GM23248 (cell line): ENCODE measurements around the gene TSEN15. TPM values are rescaled to one million over a fixed set of nuclear protein-coding genes. Genes with fewer than 3 reads are reported as not detected.

Experiments
- DNase-seq: peaks from one replicate; pipeline ENCODE4 v3.0.0-alpha.2; 2015
- H2AFZ ChIP-seq: fragments of 200-600 bp; sonication (generic); 2 replicates; pipeline ENCODE4 v1.6.1; 2016; ENCODE audit warnings: antibody characterized with exemption
- H3F3A ChIP-seq: fragments of 200-600 bp; sonication (generic); 2 replicates; pipeline ENCODE4 v1.6.1; 2016; ENCODE audit warnings: mild to moderate bottlenecking, antibody characterized with exemption, mixed run types; ENCODE audit not compliant: insufficient read depth
- H3K27ac ChIP-seq: fragments of 200-600 bp; sonication (generic); 2 replicates; pipeline ENCODE4 v1.5.1; 2016; ENCODE audit warnings: mild to moderate bottlenecking
- H3K27me3 ChIP-seq: fragments of 200-600 bp; sonication (generic); replicated peaks from 2 replicates; pipeline ENCODE4 v1.6.1; 2016; ENCODE audit warnings: mild to moderate bottlenecking; ENCODE audit not compliant: insufficient read depth
- H3K36me3 ChIP-seq: fragments of 200-600 bp; sonication (generic); 2 replicates; pipeline ENCODE4 v1.6.1; 2016; ENCODE audit warnings: low read depth, mild to moderate bottlenecking
- H3K4me1 ChIP-seq: fragments of 200-600 bp; sonication (generic); 2 replicates; pipeline ENCODE4 v1.6.1; 2016; ENCODE audit warnings: mild to moderate bottlenecking; ENCODE audit not compliant: insufficient read depth
- H3K4me2 ChIP-seq: fragments of 200-600 bp; sonication (generic); one replicate; pipeline ENCODE4 v1.6.1; 2016; ENCODE audit warnings: mild to moderate bottlenecking; ENCODE audit not compliant: unreplicated experiment
- H3K4me3 ChIP-seq: fragments of 200-600 bp; sonication (generic); 2 replicates; pipeline ENCODE4 v1.5.1; 2016; ENCODE audit warnings: mild to moderate bottlenecking
- H3K79me2 ChIP-seq: fragments of 200-600 bp; sonication (generic); 2 replicates; pipeline ENCODE4 v1.6.1; 2016; ENCODE audit warnings: mild to moderate bottlenecking; ENCODE audit not compliant: insufficient read depth
- H3K9ac ChIP-seq: fragments of 200-600 bp; sonication (generic); 2 replicates; pipeline ENCODE4 v1.6.1; 2016; ENCODE audit warnings: mild to moderate bottlenecking
- H3K9me2 ChIP-seq: fragments of 200-600 bp; sonication (generic); 2 replicates; pipeline ENCODE4 v1.6.1; 2016; ENCODE audit warnings: mixed run types, mild to moderate bottlenecking, moderate library complexity; ENCODE audit not compliant: insufficient read depth
- H3K9me3 ChIP-seq: fragments of 200-600 bp; sonication (generic); one replicate; pipeline ENCODE4 v1.6.1; 2017; ENCODE audit warnings: low read depth
- H4K20me1 ChIP-seq: fragments of 200-600 bp; sonication (generic); 2 replicates; pipeline ENCODE4 v1.6.0; 2016; ENCODE audit not compliant: insufficient read depth
- EZH2 ChIP-seq: fragments of 200-600 bp; sonication (generic); IDR thresholded peaks from 2 replicates; pipeline ENCODE4 v1.6.1; 2018; ENCODE audit warnings: antibody characterized with exemption, mild to moderate bottlenecking; ENCODE audit not compliant: insufficient read depth, poor library complexity, severe bottlenecking
- EZH2phosphoT487 ChIP-seq: fragments of 200-600 bp; sonication (generic); IDR thresholded peaks from 2 replicates; pipeline ENCODE4 v1.6.1; 2018; ENCODE audit warnings: antibody characterized with exemption, moderate library complexity, mild to moderate bottlenecking, low read depth; ENCODE audit not compliant: insufficient read depth
- WGBS, 2 experiments: methylation state at CpG; one replicate each; pipeline ENCODE4 v1.1.6; 2015 to 2017; ENCODE audit warnings: low lambda C conversion rate in 2 of 2, low coverage in 1 of 2; ENCODE audit errors: missing lambda C conversion rate in 2 of 2; 5-methylcytosine and 5-hydroxymethylcytosine counted together
- in situ Hi-C: fragments of 300-500 bp; cut with MboI; formaldehyde crosslinking; loops from 2 replicates; pipeline ENCODE4 v1.15.0; 2020
- polyA plus RNA-seq: library from polyadenylated mRNA; unstranded; fragments of >200 nt; fragmentation: Nextera tagmentation; extraction: Ambion mirVana; gene quantifications from 2 replicates; pipeline ENCODE4 v1.2.1, GENCODE V29; 2016
- total RNA-seq: library from RNA; depleted of rRNA; stranded (reverse); fragments of >200 nt; shearing (Covaris generic); gene quantifications from 2 replicates; pipeline ENCODE4 v1.2.3, GENCODE V29; 2014

TSEN15 gene
- total and polyA plus RNA-seq, 2 experiments from 2014 or later, result 52.0 to 81.9 TPM

GRCh38 chr1:184034761-184035379 lies 16.7 kb upstream of the TSEN15 start:
- Histone ChIP-seq H3K27ac (no peak overlapping the region), H3K79me2 (no peaks in the 10 kb centered on the region), H3K9me2 (no peaks in the 10 kb centered on the region), H3K4me3 (no peak overlapping the region), H3K36me3 (no peaks in the 10 kb centered on the region), H3K27me3 (no peaks in the 10 kb centered on the region), H3K9me3 (no peaks in the 10 kb centered on the region), H3F3A (peaks cover 29% of the 10 kb centered on the region), H3K4me1 (peaks cover 21% of the 10 kb centered on the region), H3K9ac (no peak overlapping the region), H4K20me1 (no peaks in the 10 kb centered on the region), H2AFZ (no peak overlapping the region), H3K4me2 (no peak overlapping the region)
- DNase-seq, result no peak
- in situ Hi-C loops, result no loop called here
- TF ChIP-seq EZH2phosphoT487 (no peak), EZH2 (no peak)
- 94 to 98% methylated on average over 2 of the region's 2 CpGs for WGBS, 2 experiments

DNA sequence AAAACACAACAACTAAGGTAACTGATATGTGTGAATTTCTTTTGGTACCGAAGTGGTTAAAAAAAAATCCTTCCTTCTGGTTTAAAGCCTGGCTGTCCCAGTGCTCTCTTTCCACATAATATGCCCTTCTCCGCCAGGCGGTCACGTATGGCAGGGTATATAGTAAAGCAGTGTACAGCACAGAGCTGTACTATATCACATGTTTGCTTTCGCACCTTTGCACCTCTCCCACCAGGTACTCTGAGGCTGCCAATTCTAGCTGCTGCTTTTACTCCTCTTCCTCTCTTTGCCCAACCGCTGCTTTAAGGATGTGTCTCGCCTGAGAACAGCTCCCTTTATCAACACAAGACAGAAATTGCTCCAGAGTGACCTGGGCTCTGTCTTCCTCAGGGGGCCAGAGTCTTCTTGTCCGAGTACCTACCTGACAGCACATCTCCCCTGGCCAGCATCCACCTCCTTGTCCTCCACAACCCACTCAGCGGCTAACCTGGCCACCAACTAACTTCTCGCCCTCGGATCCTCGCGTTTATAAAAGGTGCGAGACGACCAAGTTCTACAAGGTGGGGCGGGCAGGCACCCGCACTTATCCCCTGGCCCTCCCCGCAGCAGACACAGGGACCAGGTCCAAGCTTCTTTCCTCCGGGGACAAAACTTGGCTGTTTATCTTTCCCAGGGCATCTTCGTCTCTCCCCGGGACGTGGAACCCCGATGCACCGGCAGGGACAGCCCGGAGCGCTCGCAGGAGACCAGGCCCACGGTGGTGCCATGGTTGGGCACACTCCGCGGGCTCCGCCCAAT lies 15.6 kb upstream of the TSEN15 start:
- peak; percentile 28 for DNase-seq
- Histone ChIP-seq H3K9me2 (no peaks in the 10 kb centered on the region), H3K79me2 (no peaks in the 10 kb centered on the region), H3K4me3 (peak overlapping the region; percentile 82), H3K9ac (peak overlapping the region; percentile 50; the same call in 1 of the 2 replicates), H3K4me2 (peak overlapping the region; percentile 90), H3F3A (peaks cover 29% of the 10 kb centered on the region), H3K27me3 (no peaks in the 10 kb centered on the region), H3K4me1 (peaks cover 14% of the 10 kb centered on the region), H3K36me3 (no peaks in the 10 kb centered on the region), H3K27ac (no peak overlapping the region), H3K9me3 (no peaks in the 10 kb centered on the region), H2AFZ (peak overlapping the region; percentile 84), H4K20me1 (no peaks in the 10 kb centered on the region)
- no peak for TF ChIP-seq EZH2
- no peak for TF ChIP-seq EZH2phosphoT487
- 35 to 40% methylated on average over 30 to 31 of the region's 31 CpGs for WGBS, 2 experiments
- in situ Hi-C loops, result no loop called here

- peaks cover 13% of the 10 kb centered on the region; the same call in 1 of the 2 replicates for H3K4me1 ChIP-seq
- H3K4me3 ChIP-seq, result peak overlapping the region; percentile 82
- WGBS, 2 experiments, result 2% methylated on average over 29 of the region's 29 CpGs
- no peaks in the 10 kb centered on the region for H4K20me1 ChIP-seq
- no peaks in the 10 kb centered on the region for H3K9me3 ChIP-seq
- peak overlapping the region; percentile 50 for H3K9ac ChIP-seq
- peak overlapping the region; percentile 84 for H2AFZ ChIP-seq
- in situ Hi-C loops, result no loop called here
- peak overlapping the region; percentile 90 for H3K4me2 ChIP-seq
- H3K27ac ChIP-seq, result no peak overlapping the region
- TF ChIP-seq EZH2, result no peak
- TF ChIP-seq EZH2phosphoT487, result no peak
- no peaks in the 10 kb centered on the region for H3K27me3 ChIP-seq
- H3K79me2 ChIP-seq, result no peaks in the 10 kb centered on the region
- H3F3A ChIP-seq, result peaks cover 29% of the 10 kb centered on the region
- H3K36me3 ChIP-seq, result no peaks in the 10 kb centered on the region
- H3K9me2 ChIP-seq, result no peaks in the 10 kb centered on the region
- peak; percentile 45 for DNase-seq
Observed at GRCh38 chr1:184036517-184036949, 15.0 kb upstream of the TSEN15 start.

DNA sequence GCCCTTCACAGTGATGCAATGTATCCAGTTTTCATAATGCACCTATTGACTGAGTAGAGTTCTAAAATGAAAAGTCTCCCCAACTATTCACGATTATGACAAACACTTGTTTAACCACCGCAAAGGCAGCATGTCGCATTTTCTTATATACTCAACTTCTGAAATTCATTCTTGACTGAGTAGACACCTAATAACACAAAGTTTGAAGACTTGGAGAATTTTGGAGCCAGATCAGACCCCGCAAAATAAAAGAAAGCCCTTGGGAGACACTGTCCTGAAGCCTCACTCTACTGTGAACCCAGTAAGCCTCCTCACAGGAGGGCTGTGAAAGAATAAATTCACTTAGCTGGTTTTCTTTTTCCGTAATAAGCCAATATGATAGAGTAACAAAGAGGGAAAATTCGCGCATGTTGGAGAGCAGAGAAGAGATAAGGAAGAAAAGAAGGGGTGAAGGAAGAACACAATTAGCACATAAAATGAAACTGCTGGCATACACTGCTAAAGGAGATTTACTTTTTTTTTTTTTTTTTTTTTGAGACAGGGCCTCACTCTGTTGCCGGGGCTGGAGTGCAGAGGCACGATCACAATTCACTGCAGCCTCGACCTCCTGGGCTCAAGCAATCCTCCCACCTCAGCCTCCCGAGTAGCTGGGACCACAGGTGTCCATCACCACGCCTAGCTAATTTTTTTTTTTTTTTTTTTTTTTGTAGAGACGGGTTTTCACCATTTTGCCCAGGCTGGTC lies 13.5 kb upstream of the TSEN15 start:
- no peaks in the 10 kb centered on the region for H3K36me3 ChIP-seq
- in situ Hi-C loops, result no loop called here

More for the DNA sequence above, 13.5 kb upstream of the TSEN15 start:
- Histone ChIP-seq H3K9me2 (no peaks in the 10 kb centered on the region), H3K9ac (peak overlapping the region; percentile 50; the same call in 1 of the 2 replicates), H3K79me2 (no peaks in the 10 kb centered on the region), H2AFZ (peak overlapping the region; percentile 84), H3K4me3 (peak overlapping the region; percentile 82), H3K27me3 (no peaks in the 10 kb centered on the region), H3F3A (peaks cover 26% of the 10 kb centered on the region), H3K4me2 (peak overlapping the region; percentile 90), H3K27ac (no peak overlapping the region), H3K4me1 (peaks cover 13% of the 10 kb centered on the region; the same call in 1 of the 2 replicates), H4K20me1 (no peaks in the 10 kb centered on the region), H3K9me3 (no peaks in the 10 kb centered on the region)
- DNase-seq, result no peak
- TF ChIP-seq EZH2 (no peak), EZH2phosphoT487 (no peak)
- WGBS, 2 experiments, result 86% methylated on average over 13 of the region's 13 CpGs
